HepG2 (cell line): ENCODE data around the gene TSPAN31. TPM values are rescaled to one million over a fixed set of nuclear protein-coding genes. Genes with fewer than 3 reads are reported as not detected.

Source experiments
- ATAC-seq: fragments of 200-7000 bp; cut with Tn5 transposase; 3 replicates; pipeline ENCODE4 v1.9.1; 2020; ENCODE audit warnings: mild to moderate bottlenecking, moderate library complexity
- BruUV-seq: library from RNA; stranded (reverse); fragments of 400-500 nt; replicated peaks from 2 replicates; lab custom pipeline; 2021; lab: Mats Ljungman, UMichigan
- CTCF ChIA-PET: fragments of 300-600 bp; formaldehyde crosslinking; extraction: SDS; loops from one replicate; lab custom pipeline; 2021; ENCODE audit warnings: low total read pairs, inconsistent platforms, low intra/inter-chr PET ratio; lab: Yijun Ruan, JAX
- POLR2A ChIA-PET: fragments of 350-600 bp; sonication (Branson Sonifier 250); formaldehyde crosslinking; loops from one replicate; lab custom pipeline; 2020; ENCODE audit warnings: antibody characterized with exemption, inconsistent platforms; lab: Yijun Ruan, JAX
- DNase-seq: peaks from one replicate; pipeline ENCODE4 v3.0.0-alpha.2; 2015; ENCODE audit warnings: low spot score
- FAIRE-seq: peaks from 3 replicates; lab custom pipeline; 2011; peaks lifted over from hg19 to GRCh38; lab: Jason Lieb, UNC
- H2AFZ ChIP-seq: one replicate; pipeline ENCODE4 v1.6.1; 2011; ENCODE audit warnings: low read length, inconsistent platforms
- H3K27ac ChIP-seq: fragments of 300-600 bp; 3 replicates; pipeline ENCODE4 v1.8.0; 2011; ENCODE audit warnings: mixed run types, mild to moderate bottlenecking, mixed read lengths, low read length, inconsistent platforms; ENCODE audit not compliant: insufficient read depth; ENCODE audit errors: extremely low read length
- H3K27me3 ChIP-seq, 2 experiments: fragments of 200-600 bp in 1 of 2; 2 replicates in 1 of 2; 3 replicates in 1 of 2; pipeline versions ENCODE4 v1.6.0 to v1.8.0; 2011; ENCODE audit warnings: low read length in 2 of 2, mild to moderate bottlenecking in 2 of 2, moderate library complexity in 2 of 2, inconsistent platforms in 1 of 2; ENCODE audit not compliant: insufficient read depth in 2 of 2, control insufficient read depth in 1 of 2
- H3K36me3 ChIP-seq, 2 experiments: fragments of 200-600 bp in 1 of 2; replicated peaks in 1 of 2; 2 replicates in 1 of 2; 3 replicates in 1 of 2; pipeline versions ENCODE4 v1.5.1 to v1.8.0; 2011; ENCODE audit warnings: low read length in 2 of 2, inconsistent platforms in 1 of 2; ENCODE audit not compliant: insufficient read depth in 2 of 2, control insufficient read depth in 1 of 2
- H3K4me1 ChIP-seq: 2 replicates; pipeline ENCODE4 v1.5.1; 2012; ENCODE audit warnings: low read length, inconsistent platforms; ENCODE audit not compliant: insufficient read depth
- H3K4me2 ChIP-seq: 2 replicates; pipeline ENCODE4 v1.6.0; 2011; ENCODE audit warnings: low read depth, low read length, inconsistent platforms
- H3K4me3 ChIP-seq, 3 experiments: fragments of 200-600 bp in 1 of 3; sonication (generic), shearing (Covaris generic) in 1 of 3; replicated peaks in 1 of 3; 2 replicates each; pipeline ENCODE4 v1.5.1; 2011 to 2016; ENCODE audit warnings: low read length in 3 of 3, inconsistent platforms in 2 of 3, low read depth in 2 of 3, mild to moderate bottlenecking in 2 of 3, control low read depth in 1 of 3, mixed read lengths in 1 of 3; ENCODE audit not compliant: insufficient read depth in 1 of 3
- H3K79me2 ChIP-seq: one replicate; pipeline ENCODE4 v1.6.1; 2011; ENCODE audit warnings: low read length, inconsistent platforms; ENCODE audit not compliant: insufficient read depth
- H3K9ac ChIP-seq: 2 replicates; pipeline ENCODE4 v1.6.0; 2011; ENCODE audit warnings: mild to moderate bottlenecking, low read depth, low read length, inconsistent platforms; ENCODE audit not compliant: insufficient read depth
- H3K9me3 ChIP-seq: 2 replicates; pipeline ENCODE4 v1.5.1; 2012; ENCODE audit warnings: mild to moderate bottlenecking, low read length
- H4K20me1 ChIP-seq: 2 replicates; pipeline ENCODE4 v1.6.0; 2011; ENCODE audit warnings: inconsistent platforms, mild to moderate bottlenecking, low read length, moderate library complexity; ENCODE audit not compliant: insufficient read depth
- AGO2 ChIP-seq: fragments of 200-400 bp; formaldehyde crosslinking; optimal IDR thresholded peaks from 2 replicates; pipeline ENCODE3; 2017; ENCODE audit warnings: mild to moderate bottlenecking, low read depth, low read length, moderate library complexity
- FOXA1 ChIP-seq, 2 experiments: fragments of 450-650 bp in 1 of 2; sonication (generic) in 1 of 2; formaldehyde crosslinking in 1 of 2; IDR thresholded peaks; 2 replicates each; pipeline versions ENCODE4 v1.4.0 to v1.6.1; 2016 to 2020; ENCODE audit warnings: missing genetic modification reagents in 1 of 2
- POLR2G ChIP-seq: fragments of 200-400 bp; formaldehyde crosslinking; IDR thresholded peaks from 2 replicates; pipeline ENCODE4 v1.6.1; 2018; ENCODE audit warnings: mild to moderate bottlenecking, low read depth, low read length, moderate library complexity
- WGBS: methylation state at CpG from one replicate; pipeline ENCODE4 v1.1.6; 2017; ENCODE audit warnings: low lambda C conversion rate; 5-methylcytosine and 5-hydroxymethylcytosine counted together
- in situ Hi-C: cut with HindIII; loops from 2 replicates; pipeline ENCODE4 v1.10.0; 2017; ENCODE audit warnings: low pct_unique_long_range_greater_than_20kb; ENCODE audit not compliant: extremely low pct_ligation_motif_present
- intact Hi-C: fragments of 100-400 bp; cut with micrococcal nuclease; formaldehyde crosslinking; loops from one replicate; pipeline ENCODE4 v1.10.0; 2022; ENCODE audit not compliant: unreplicated experiment
- polyA plus RNA-seq, 8 experiments: library from polyadenylated mRNA; depleted of rRNA in 3 of 8; stranded (reverse) in 7 of 8; unstranded in 1 of 8; fragments of >200 nt; fragmentation: Illumina TruSeq in 4 of 8; extraction: Trizol in 4 of 8; gene quantifications; 2 replicates each; pipeline versions ENCODE4 v1.2.1 to v1.2.3, GENCODE V29; 2011 to 2016; ENCODE audit warnings: low read depth in 4 of 8, missing spikeins in 1 of 8, mixed read lengths in 1 of 8; ENCODE audit not compliant: insufficient read depth in 1 of 8
- total RNA-seq, 5 experiments: library from RNA; depleted of rRNA; stranded (reverse); fragments of >200 nt; fragmentation: Illumina TruSeq; extraction: Trizol; gene quantifications; 2 replicates each; pipeline ENCODE4 v1.2.3, GENCODE V29; 2016; ENCODE audit warnings: low read depth in 1 of 5
- TF ChIP-seq, protein P1 (sequence below): sonication (generic); formaldehyde crosslinking; IDR thresholded peaks from 2 replicates; pipeline ENCODE4 v1.9.0; 2021; ENCODE audit warnings: missing genetic modification reagents, borderline replicate concordance
- TF ChIP-seq, protein P2 (sequence below): sonication (generic); formaldehyde crosslinking; IDR thresholded peaks from 2 replicates; pipeline ENCODE4 v1.5.1; 2020; ENCODE audit warnings: missing genetic modification reagents, mild to moderate bottlenecking, borderline replicate concordance

Gene TSPAN31
- total and polyA plus RNA-seq, 2 of the 13 experiments (the other 11 are each of a cell fraction or from before 2014, with no cell fraction given), result 10.4 to 24.6 TPM

DNA sequence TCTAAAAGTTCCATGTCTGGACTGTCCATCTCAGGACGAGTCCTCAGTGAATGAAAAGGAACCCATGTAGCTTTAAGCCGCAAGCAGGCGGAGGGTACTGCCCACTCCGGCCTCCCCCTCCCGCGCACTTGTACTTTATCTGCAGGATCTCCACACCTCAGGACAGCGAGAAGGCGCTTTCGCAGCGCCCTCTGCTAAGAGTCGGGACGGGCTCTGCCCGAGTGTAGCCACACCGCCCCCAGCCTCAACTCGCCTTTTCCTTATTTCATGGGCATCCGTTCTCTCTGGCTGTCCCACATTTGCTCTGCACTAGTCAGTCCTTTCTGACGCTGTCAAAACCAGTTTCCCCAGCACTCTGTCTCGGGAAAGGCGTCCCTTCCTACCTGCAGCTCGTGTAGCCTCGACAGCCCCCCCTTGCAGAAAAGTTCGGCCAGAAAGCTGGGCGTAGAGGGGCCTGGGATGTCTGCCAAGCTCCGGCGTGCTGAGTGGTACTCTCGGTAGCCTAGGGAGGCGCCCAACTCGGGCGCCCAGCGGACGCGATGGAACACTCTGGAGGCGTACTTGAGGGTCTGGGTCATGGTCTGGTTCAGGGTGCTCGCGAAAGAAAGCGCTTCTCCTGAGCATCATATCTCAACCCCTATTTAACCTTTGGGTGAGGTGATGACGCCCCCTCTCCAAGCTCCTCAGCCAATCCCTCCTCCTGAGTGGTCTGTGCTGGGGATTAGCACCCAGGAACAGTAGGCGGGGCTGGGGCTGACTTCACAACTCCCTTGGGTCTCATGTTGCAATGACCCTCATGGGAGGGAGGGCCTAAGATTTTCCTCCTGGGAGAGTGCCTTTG, 21.8 kb downstream of the TSPAN31 start, which contains the start of gene CYP27B1:
CYP27B1 (minus strand) TSS at position 615 of the 841 bp plus-strand sequence; CDS start at position 578, 37 bp downstream.
- TF ChIP-seq FOXA1 (IDR thresholded peaks at IDR 0.05) (no peak), FOXA1 (CRISPR knock-in tag; IDR thresholded peaks at IDR 0.05) (no peak), POLR2G (0 out of 2 replicates have a peak, but pooled peaks have one; percentile 37), AGO2 (peak; percentile 81)
- TF ChIP-seq, protein P1, sequence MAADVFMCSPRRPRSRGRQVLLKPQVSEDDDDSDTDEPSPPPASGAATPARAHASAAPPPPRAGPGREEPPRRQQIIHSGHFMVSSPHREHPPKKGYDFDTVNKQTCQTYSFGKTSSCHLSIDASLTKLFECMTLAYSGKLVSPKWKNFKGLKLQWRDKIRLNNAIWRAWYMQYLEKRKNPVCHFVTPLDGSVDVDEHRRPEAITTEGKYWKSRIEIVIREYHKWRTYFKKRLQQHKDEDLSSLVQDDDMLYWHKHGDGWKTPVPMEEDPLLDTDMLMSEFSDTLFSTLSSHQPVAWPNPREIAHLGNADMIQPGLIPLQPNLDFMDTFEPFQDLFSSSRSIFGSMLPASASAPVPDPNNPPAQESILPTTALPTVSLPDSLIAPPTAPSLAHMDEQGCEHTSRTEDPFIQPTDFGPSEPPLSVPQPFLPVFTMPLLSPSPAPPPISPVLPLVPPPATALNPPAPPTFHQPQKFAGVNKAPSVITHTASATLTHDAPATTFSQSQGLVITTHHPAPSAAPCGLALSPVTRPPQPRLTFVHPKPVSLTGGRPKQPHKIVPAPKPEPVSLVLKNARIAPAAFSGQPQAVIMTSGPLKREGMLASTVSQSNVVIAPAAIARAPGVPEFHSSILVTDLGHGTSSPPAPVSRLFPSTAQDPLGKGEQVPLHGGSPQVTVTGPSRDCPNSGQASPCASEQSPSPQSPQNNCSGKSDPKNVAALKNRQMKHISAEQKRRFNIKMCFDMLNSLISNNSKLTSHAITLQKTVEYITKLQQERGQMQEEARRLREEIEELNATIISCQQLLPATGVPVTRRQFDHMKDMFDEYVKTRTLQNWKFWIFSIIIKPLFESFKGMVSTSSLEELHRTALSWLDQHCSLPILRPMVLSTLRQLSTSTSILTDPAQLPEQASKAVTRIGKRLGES, result no peak
- TF ChIP-seq, protein P2, sequence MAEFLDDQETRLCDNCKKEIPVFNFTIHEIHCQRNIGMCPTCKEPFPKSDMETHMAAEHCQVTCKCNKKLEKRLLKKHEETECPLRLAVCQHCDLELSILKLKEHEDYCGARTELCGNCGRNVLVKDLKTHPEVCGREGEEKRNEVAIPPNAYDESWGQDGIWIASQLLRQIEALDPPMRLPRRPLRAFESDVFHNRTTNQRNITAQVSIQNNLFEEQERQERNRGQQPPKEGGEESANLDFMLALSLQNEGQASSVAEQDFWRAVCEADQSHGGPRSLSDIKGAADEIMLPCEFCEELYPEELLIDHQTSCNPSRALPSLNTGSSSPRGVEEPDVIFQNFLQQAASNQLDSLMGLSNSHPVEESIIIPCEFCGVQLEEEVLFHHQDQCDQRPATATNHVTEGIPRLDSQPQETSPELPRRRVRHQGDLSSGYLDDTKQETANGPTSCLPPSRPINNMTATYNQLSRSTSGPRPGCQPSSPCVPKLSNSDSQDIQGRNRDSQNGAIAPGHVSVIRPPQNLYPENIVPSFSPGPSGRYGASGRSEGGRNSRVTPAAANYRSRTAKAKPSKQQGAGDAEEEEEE (CRISPR knock-in tag), result no peak
- 88% methylated on average over 30 of the region's 38 CpGs for WGBS
- Histone ChIP-seq H3K4me3 (peak within 1 kb of the TSS; percentile 53 to 78 (median 60); a peak in 5 of 6 replicates), H3K36me3 (peaks cover 14 to 18% of the 10 kb centered on the region in 2 experiments), H3K79me2 (peaks cover 13% of the 10 kb centered on the region), H3K9ac (peak within 1 kb of the TSS; percentile 50; the same call in 1 of the 2 replicates), H3K9me3 (no peaks in the 10 kb centered on the region), H3K4me2 (peak within 1 kb of the TSS; percentile 95), H2AFZ (no peak within 1 kb of the TSS), H3K27me3 (peaks cover 0 to 6% of the 10 kb centered on the region in 2 experiments; a peak in 2 of 5 replicates), H3K27ac (no peak within 1 kb of the TSS), H4K20me1 (no peaks in the 10 kb centered on the region), H3K4me1 (peaks cover 38% of the 10 kb centered on the region)
- FAIRE-seq (no peak), DNase-seq (no peak), ATAC-seq (no peak)
- no TSS peak for BruUV-seq
- intact Hi-C loops, result no loop called here
- POLR2A ChIA-PET, result interaction anchor here (2.0 kb wide), 1 partner anchor 10 kb away, joined by 9 read pairs; no protein-coding TSS in a partner anchor
- CTCF ChIA-PET, result no interaction called here
- in situ Hi-C loops, result no loop called here
